Uterus (tissue), 4 donors: Measurements from ENCODE around the gene NCSTN. TPM values are rescaled to one million over a fixed set of nuclear protein-coding genes. Genes with fewer than 3 reads are reported as not detected.

Experiments
- DNase-seq, 2 donors: peaks; one replicate each; pipeline ENCODE4 v3.0.0-alpha.2; 2019 to 2020
- H3K27ac ChIP-seq, 2 donors: fragments of 200-600 bp; sonication (generic); 1 replicate in 1 of 2; 2 replicates in 1 of 2; pipeline ENCODE4 v1.5.1; 2016 to 2018
- H3K27me3 ChIP-seq, 2 donors: fragments of 200-600 bp; sonication (generic); one replicate each; pipeline ENCODE4 v1.5.1; 2018 to 2019; ENCODE audit warnings: control low read depth in 1 of 2
- H3K36me3 ChIP-seq, 2 donors: fragments of 200-600 bp; sonication (generic); one replicate each; pipeline ENCODE4 v1.5.1; 2019; ENCODE audit warnings: control low read depth in 1 of 2
- H3K4me1 ChIP-seq, 2 donors: fragments of 200-600 bp; sonication (generic); one replicate each; pipeline ENCODE4 v1.5.1; 2018 to 2019; ENCODE audit warnings: control low read depth in 1 of 2
- H3K4me3 ChIP-seq, 2 donors: fragments of 200-600 bp; sonication (generic); 1 replicate in 1 of 2; 2 replicates in 1 of 2; pipeline ENCODE4 v1.5.1; 2018 to 2019; ENCODE audit warnings: mild to moderate bottlenecking in 1 of 2
- H3K9me3 ChIP-seq, 2 donors: fragments of 200-600 bp; sonication (generic); one replicate each; pipeline ENCODE4 v1.5.1; 2019; ENCODE audit warnings: control low read depth in 1 of 2
- POLR2A ChIP-seq, 2 donors: fragments of 450-650 bp; IDR thresholded peaks; one replicate each; pipeline ENCODE4 v1.6.1; 2016; ENCODE audit warnings: antibody characterized with exemption in 2 of 2, mild to moderate bottlenecking in 1 of 2, moderate library complexity in 1 of 2
- intact Hi-C: fragments of 100-400 bp; cut with DNase I; formaldehyde crosslinking; loops from one replicate; pipeline ENCODE4 v1.15.1; 2023; ENCODE audit warnings: low total_unique reads
- total RNA-seq, 4 donors: library from RNA; depleted of rRNA in 3 of 4; stranded (reverse); fragments of >200 nt in 3 of 4; gene quantifications; one replicate each; pipeline versions ENCODE4 v1.1.0 to v1.2.4, GENCODE V29; 2014 to 2023
- TF ChIP-seq, protein P1 (sequence below), 4 experiments: fragments of 200-600 bp in 2 of 4; fragments of 450-650 bp in 2 of 4; sonication (generic) in 2 of 4; IDR thresholded peaks; one replicate each; pipeline ENCODE4 v1.5.1; 2016 to 2019; ENCODE audit warnings: antibody characterized with exemption in 4 of 4, mild to moderate bottlenecking in 2 of 4, moderate library complexity in 1 of 4
- donor health status: DM: yes; HTN: yes; CAD: no.

NCSTN gene
- total RNA-seq, 4 donors from 2014 or later = 18.2 to 69.1 (median 56.4) TPM

DNA sequence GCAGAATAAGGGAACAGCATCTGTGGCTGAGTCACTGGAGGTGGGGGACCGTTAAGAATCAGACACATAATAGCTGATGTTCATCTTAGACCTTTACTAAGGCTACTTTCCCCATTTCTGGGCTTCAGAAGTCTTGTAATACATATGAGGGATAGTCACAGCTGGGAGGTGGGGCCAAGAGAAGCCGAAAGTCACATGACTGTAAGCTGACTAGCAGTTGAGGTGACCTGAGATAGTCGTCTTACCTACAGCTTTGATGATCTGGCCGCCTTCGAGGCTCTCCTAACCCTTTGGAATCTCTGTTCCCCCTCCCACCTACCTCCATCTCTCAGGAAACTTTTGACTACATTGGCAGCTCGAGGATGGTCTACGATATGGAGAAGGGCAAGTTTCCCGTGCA, 9.4 kb downstream of the NCSTN start:
- no peak overlapping the region for H3K4me3 ChIP-seq
- no peaks in the 10 kb centered on the region for H3K36me3 ChIP-seq
- H3K27ac ChIP-seq = no peak overlapping the region
- H3K27me3 ChIP-seq = no peaks in the 10 kb centered on the region
- no peaks in the 10 kb centered on the region for H3K9me3 ChIP-seq
- no peaks in the 10 kb centered on the region for H3K4me1 ChIP-seq
- TF ChIP-seq, protein P1, sequence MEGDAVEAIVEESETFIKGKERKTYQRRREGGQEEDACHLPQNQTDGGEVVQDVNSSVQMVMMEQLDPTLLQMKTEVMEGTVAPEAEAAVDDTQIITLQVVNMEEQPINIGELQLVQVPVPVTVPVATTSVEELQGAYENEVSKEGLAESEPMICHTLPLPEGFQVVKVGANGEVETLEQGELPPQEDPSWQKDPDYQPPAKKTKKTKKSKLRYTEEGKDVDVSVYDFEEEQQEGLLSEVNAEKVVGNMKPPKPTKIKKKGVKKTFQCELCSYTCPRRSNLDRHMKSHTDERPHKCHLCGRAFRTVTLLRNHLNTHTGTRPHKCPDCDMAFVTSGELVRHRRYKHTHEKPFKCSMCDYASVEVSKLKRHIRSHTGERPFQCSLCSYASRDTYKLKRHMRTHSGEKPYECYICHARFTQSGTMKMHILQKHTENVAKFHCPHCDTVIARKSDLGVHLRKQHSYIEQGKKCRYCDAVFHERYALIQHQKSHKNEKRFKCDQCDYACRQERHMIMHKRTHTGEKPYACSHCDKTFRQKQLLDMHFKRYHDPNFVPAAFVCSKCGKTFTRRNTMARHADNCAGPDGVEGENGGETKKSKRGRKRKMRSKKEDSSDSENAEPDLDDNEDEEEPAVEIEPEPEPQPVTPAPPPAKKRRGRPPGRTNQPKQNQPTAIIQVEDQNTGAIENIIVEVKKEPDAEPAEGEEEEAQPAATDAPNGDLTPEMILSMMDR (IDR thresholded peaks at IDR 0.05) = no peak
- TF ChIP-seq POLR2A (IDR thresholded peaks at IDR 0.05) = no peak
- DNase-seq = no peak
- intact Hi-C loops = no loop called here

DNA sequence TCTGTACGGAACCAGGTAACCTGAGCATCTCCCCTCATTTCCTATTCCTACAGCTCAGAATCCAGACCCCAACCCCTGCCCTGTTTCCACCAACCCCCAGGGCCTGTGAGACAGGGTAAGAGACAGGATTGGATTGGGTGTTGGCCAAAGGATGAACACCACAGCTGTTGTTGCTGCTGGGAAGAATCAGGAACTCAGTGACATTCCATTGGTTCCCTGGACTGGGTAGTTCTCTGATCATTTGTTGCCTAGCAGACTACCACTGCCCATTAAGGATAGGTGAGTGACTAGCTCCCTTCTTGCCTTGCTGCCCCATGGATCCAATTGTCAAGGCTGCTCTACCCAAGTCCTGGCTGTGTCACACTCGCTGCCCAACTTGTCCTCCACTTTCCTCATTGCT, 10.0 kb downstream of the NCSTN start:
- Histone ChIP-seq H3K27ac (no peak overlapping the region), H3K36me3 (no peaks in the 10 kb centered on the region), H3K4me1 (no peaks in the 10 kb centered on the region), H3K9me3 (no peaks in the 10 kb centered on the region), H3K4me3 (no peak overlapping the region), H3K27me3 (no peaks in the 10 kb centered on the region)
- intact Hi-C loops = no loop called here
- no peak for DNase-seq
- TF ChIP-seq, protein P1 (IDR thresholded peaks at IDR 0.05) = no peak
- TF ChIP-seq POLR2A (IDR thresholded peaks at IDR 0.05) = no peak

GRCh38 chr1:160354388-160354985, 11.3 kb downstream of the NCSTN start:
- no peak for TF ChIP-seq POLR2A (IDR thresholded peaks at IDR 0.05)
- TF ChIP-seq, protein P1 (IDR thresholded peaks at IDR 0.05) = no peak
- H3K27ac ChIP-seq = no peak overlapping the region
- intact Hi-C loops = no loop called here
- H3K36me3 ChIP-seq = no peaks in the 10 kb centered on the region
- no peaks in the 10 kb centered on the region for H3K4me1 ChIP-seq
- no peaks in the 10 kb centered on the region for H3K9me3 ChIP-seq
- no peak overlapping the region for H3K4me3 ChIP-seq
- H3K27me3 ChIP-seq = no peaks in the 10 kb centered on the region
- no peak for DNase-seq

DNA sequence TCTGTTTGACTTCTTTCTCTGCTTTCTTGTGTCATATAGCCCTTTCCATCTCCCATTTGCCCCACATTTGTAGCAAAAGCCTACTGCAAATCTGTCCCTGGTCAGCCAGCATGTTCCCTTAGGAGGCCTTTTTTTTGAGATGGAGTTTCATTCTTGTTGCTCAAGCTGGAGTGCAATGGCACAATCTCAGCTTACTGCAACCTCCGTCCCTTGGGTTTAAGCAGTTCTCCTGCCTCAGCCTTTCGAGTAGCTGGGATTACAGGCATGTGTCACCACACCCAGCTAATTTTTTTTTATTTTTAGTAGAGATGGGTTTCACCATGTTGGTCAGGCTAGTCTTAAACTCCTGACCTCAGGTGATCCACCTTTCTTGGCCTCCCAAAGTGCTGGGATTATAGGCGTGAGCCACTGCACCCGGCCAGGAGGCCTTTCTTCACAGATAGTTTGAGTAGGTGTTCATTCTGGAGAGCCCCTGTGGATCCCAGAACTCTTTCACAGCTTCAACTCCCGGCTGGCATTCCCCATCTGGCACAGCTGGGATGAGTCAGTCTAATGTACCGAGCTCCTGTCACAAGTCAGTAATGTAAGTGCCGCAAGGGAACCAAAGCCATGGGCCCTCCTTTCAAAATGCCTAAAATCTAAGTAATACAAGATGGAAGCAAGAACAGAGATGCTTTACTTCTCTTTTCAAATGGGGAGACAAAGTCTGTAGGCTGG, 14.3 kb downstream of the NCSTN start:
- no peak overlapping the region for H3K27ac ChIP-seq
- TF ChIP-seq POLR2A (IDR thresholded peaks at IDR 0.05) = no peak
- TF ChIP-seq, protein P1 (IDR thresholded peaks at IDR 0.05) = no peak
- intact Hi-C loops = no loop called here
- DNase-seq = no peak
- H3K27me3 ChIP-seq = no peaks in the 10 kb centered on the region
- no peaks in the 10 kb centered on the region for H3K9me3 ChIP-seq
- H3K36me3 ChIP-seq = no peaks in the 10 kb centered on the region
- H3K4me1 ChIP-seq = no peaks in the 10 kb centered on the region
- H3K4me3 ChIP-seq = no peak overlapping the region

- Histone ChIP-seq H3K9me3 (no peaks in the 10 kb centered on the region), H3K27me3 (no peaks in the 10 kb centered on the region), H3K27ac (no peak overlapping the region), H3K4me1 (no peaks in the 10 kb centered on the region), H3K4me3 (no peak overlapping the region), H3K36me3 (no peaks in the 10 kb centered on the region)
- intact Hi-C loops = no loop called here
- TF ChIP-seq POLR2A (IDR thresholded peaks at IDR 0.05) = no peak
- TF ChIP-seq, protein P1 (IDR thresholded peaks at IDR 0.05) = no peak
- DNase-seq = no peak
Measured at GRCh38 chr1:160358073-160358472, 14.9 kb downstream of the NCSTN start.
